IPS-18c (cell line): ENCODE data around the gene ENDOG.
A peak's percentile ranks its signal among the peaks of the same experiment; 100 is the strongest.
"Not testable (repeated sequence)": the region's sequence is repeated elsewhere in the genome, so short reads cannot be mapped to it uniquely, and the experiment has no call there.

Source experiments
- H3K4me3 ChIP-seq: 2 replicates; pipeline ENCODE4 v1.7.0; 2013; ENCODE audit warnings: low read depth, mild to moderate bottlenecking, low read length, moderate library complexity; ENCODE audit not compliant: insufficient read depth
- H3K9me3 ChIP-seq: one replicate; pipeline ENCODE4 v1.6.1; 2013; ENCODE audit warnings: mild to moderate bottlenecking, low read length, moderate library complexity; ENCODE audit not compliant: control insufficient read depth, insufficient read depth

The ENDOG gene

GRCh38 chr9:128818099-128818838 lies at the start of gene ENDOG:
ENDOG (plus strand) TSS chr9:128818500; CDS start chr9:128818685, 185 bp downstream.
- Histone ChIP-seq H3K4me3 (peak within 1 kb of the TSS; percentile 56), H3K9me3 (no peaks in the 10 kb centered on the region)

- Histone ChIP-seq H3K9me3 (peaks cover under 1% of the 10 kb centered on the region), H3K4me3 (no peak overlapping the region)
Observed at GRCh38 chr9:128768606-128769005, 49.7 kb upstream of the ENDOG start.

- H3K4me3 ChIP-seq: peak overlapping the region; percentile 84; the same call in 1 of the 2 replicates
- no peaks in the 10 kb centered on the region for H3K9me3 ChIP-seq
Observed at GRCh38 chr9:128770286-128771030, 47.8 kb upstream of the ENDOG start.

- Histone ChIP-seq H3K4me3 (peak overlapping the region; percentile 84), H3K9me3 (no peaks in the 10 kb centered on the region)
Observed at GRCh38 chr9:128771094-128771721, 47.1 kb upstream of the ENDOG start.

GRCh38 chr9:128771745-128772519 lies 46.4 kb upstream of the ENDOG start, which contains the start of gene ZER1:
ZER1 (minus strand) TSS chr9:128771927; CDS start chr9:128755565, 16,362 bp downstream.
- no peaks in the 10 kb centered on the region for H3K9me3 ChIP-seq
- H3K4me3 ChIP-seq: peak within 1 kb of the TSS; percentile 84

GRCh38 chr9:128773049-128773448 lies 45.3 kb upstream of the ENDOG start:
- no peaks in the 10 kb centered on the region for H3K9me3 ChIP-seq
- no peak overlapping the region for H3K4me3 ChIP-seq

GRCh38 chr9:128774804-128775203 lies 43.5 kb upstream of the ENDOG start:
- Histone ChIP-seq H3K4me3 (no peak overlapping the region), H3K9me3 (no peaks in the 10 kb centered on the region)

GRCh38 chr9:128780093-128780492 lies 38.2 kb upstream of the ENDOG start:
- not testable (repeated sequence) for H3K4me3 ChIP-seq, H3K9me3 ChIP-seq

GRCh38 chr9:128781187-128782070 lies 36.9 kb upstream of the ENDOG start:
- no peak overlapping the region for H3K4me3 ChIP-seq
- no peaks in the 10 kb centered on the region for H3K9me3 ChIP-seq

GRCh38 chr9:128782669-128783068 lies 35.6 kb upstream of the ENDOG start:
- no peaks in the 10 kb centered on the region for H3K9me3 ChIP-seq
- no peak overlapping the region for H3K4me3 ChIP-seq

- no peak overlapping the region for H3K4me3 ChIP-seq
- H3K9me3 ChIP-seq: no peaks in the 10 kb centered on the region
Observed at GRCh38 chr9:128785427-128785826, 32.9 kb upstream of the ENDOG start.

GRCh38 chr9:128786681-128787601 lies 31.4 kb upstream of the ENDOG start, which contains the start of gene TBC1D13:
TBC1D13 (plus strand) TSS chr9:128787253; CDS start chr9:128787354, 101 bp downstream.
- Histone ChIP-seq H3K9me3 (no peaks in the 10 kb centered on the region), H3K4me3 (peak within 1 kb of the TSS; percentile 89)

- peak overlapping the region; percentile 89 for H3K4me3 ChIP-seq
- no peaks in the 10 kb centered on the region for H3K9me3 ChIP-seq
Observed at GRCh38 chr9:128787659-128788058, 30.6 kb upstream of the ENDOG start.

GRCh38 chr9:128788445-128788844 lies 29.9 kb upstream of the ENDOG start:
- H3K9me3 ChIP-seq: no peaks in the 10 kb centered on the region
- peak overlapping the region; percentile 89 for H3K4me3 ChIP-seq

GRCh38 chr9:128790536-128790935 lies 27.8 kb upstream of the ENDOG start:
- H3K4me3 ChIP-seq: no peak overlapping the region
- no peaks in the 10 kb centered on the region for H3K9me3 ChIP-seq
